H9 (cell line): ENCODE data around the gene PAM. TPM values are rescaled to one million over a fixed set of nuclear protein-coding genes. Genes with fewer than 3 reads are reported as not detected.

Experiments used
- DNase-seq: peaks from one replicate; pipeline ENCODE4 v3.0.0-alpha.2; 2017
- H2AFZ ChIP-seq: one replicate; pipeline ENCODE4 v1.6.1; 2013; ENCODE audit warnings: mild to moderate bottlenecking, low read length, control low read depth, moderate library complexity
- H2AK5ac ChIP-seq: 2 replicates; pipeline ENCODE4 v1.6.1; 2013; ENCODE audit warnings: low read length, control low read depth, mixed read lengths; ENCODE audit not compliant: insufficient read length
- H2BK120ac ChIP-seq: one replicate; pipeline ENCODE4 v1.6.1; 2013; ENCODE audit warnings: low read depth, mild to moderate bottlenecking, low read length, control low read depth, inconsistent platforms; ENCODE audit not compliant: poor library complexity, severe bottlenecking
- H2BK12ac ChIP-seq: 2 replicates; pipeline ENCODE4 v1.6.1; 2013; ENCODE audit warnings: low read length, control low read depth, mixed read lengths, low read depth; ENCODE audit not compliant: insufficient read length
- H2BK15ac ChIP-seq: 2 replicates; pipeline ENCODE4 v1.6.1; 2013; ENCODE audit warnings: low read depth, low read length, control low read depth
- H2BK20ac ChIP-seq: one replicate; pipeline ENCODE4 v1.6.1; 2013; ENCODE audit warnings: low read depth, mild to moderate bottlenecking, low read length, control low read depth, inconsistent platforms; ENCODE audit not compliant: poor library complexity, severe bottlenecking
- H2BK5ac ChIP-seq: 2 replicates; pipeline ENCODE4 v1.6.1; 2013; ENCODE audit warnings: low read length, control low read depth, mixed read lengths; ENCODE audit not compliant: insufficient read length
- H3K14ac ChIP-seq: 2 replicates; pipeline ENCODE4 v1.6.1; 2013; ENCODE audit warnings: low read length, control low read depth; ENCODE audit not compliant: insufficient read depth
- H3K18ac ChIP-seq: 2 replicates; pipeline ENCODE4 v1.6.1; 2013; ENCODE audit warnings: low read depth, mild to moderate bottlenecking, mixed read lengths, low read length, control low read depth; ENCODE audit not compliant: insufficient read length
- H3K23ac ChIP-seq: 2 replicates; pipeline ENCODE4 v1.6.1; 2013; ENCODE audit warnings: low read length, control low read depth, mixed read lengths, low read depth; ENCODE audit not compliant: insufficient read length
- H3K23me2 ChIP-seq: 2 replicates; pipeline ENCODE4 v1.6.1; 2013; ENCODE audit warnings: low read depth, mild to moderate bottlenecking, mixed read lengths, low read length, control low read depth; ENCODE audit not compliant: insufficient read length, poor library complexity, severe bottlenecking
- H3K27ac ChIP-seq: 2 replicates; pipeline ENCODE4 v1.5.1; 2013; ENCODE audit warnings: low read length, control low read depth, mixed read lengths, low read depth; ENCODE audit not compliant: insufficient read length
- H3K27me3 ChIP-seq: 2 replicates; pipeline ENCODE4 v1.6.1; 2013; ENCODE audit warnings: low read length, control low read depth, inconsistent platforms; ENCODE audit not compliant: insufficient read depth
- H3K4ac ChIP-seq: 2 replicates; pipeline ENCODE4 v1.6.1; 2013; ENCODE audit warnings: low read depth, mild to moderate bottlenecking, control low read depth, inconsistent platforms, low read length, moderate library complexity
- H3K4me1 ChIP-seq: 2 replicates; pipeline ENCODE4 v1.6.1; 2013; ENCODE audit warnings: low read length, control low read depth, inconsistent platforms; ENCODE audit not compliant: insufficient read depth
- H3K4me2 ChIP-seq: 2 replicates; pipeline ENCODE4 v1.6.1; 2013; ENCODE audit warnings: low read length, control low read depth, mixed read lengths; ENCODE audit not compliant: insufficient read length, insufficient read depth
- H3K56ac ChIP-seq: 2 replicates; pipeline ENCODE4 v1.6.1; 2013; ENCODE audit warnings: low read depth, mild to moderate bottlenecking, mixed read lengths, low read length, control low read depth; ENCODE audit not compliant: insufficient read length
- H3K79me1 ChIP-seq: 2 replicates; pipeline ENCODE4 v1.6.1; 2013; ENCODE audit warnings: low read depth, mild to moderate bottlenecking, moderate library complexity, low read length, control low read depth, inconsistent platforms; ENCODE audit not compliant: insufficient read depth, poor library complexity, severe bottlenecking
- H3K79me2 ChIP-seq: 2 replicates; pipeline ENCODE4 v1.6.1; 2013; ENCODE audit warnings: low read length, control low read depth, inconsistent platforms; ENCODE audit not compliant: insufficient read depth
- H3K9ac ChIP-seq: 2 replicates; pipeline ENCODE4 v1.6.1; 2013; ENCODE audit warnings: low read length, control low read depth, mixed read lengths; ENCODE audit not compliant: insufficient read length; ENCODE audit errors: extremely low read depth
- H3K9me3 ChIP-seq: one replicate; pipeline ENCODE4 v1.6.1; 2013; ENCODE audit warnings: low read depth, low read length, inconsistent platforms; ENCODE audit not compliant: control insufficient read depth
- H3T11ph ChIP-seq: one replicate; pipeline ENCODE4 v1.6.1; 2013; ENCODE audit warnings: mild to moderate bottlenecking, low read length, control low read depth, inconsistent platforms
- H4K20me1 ChIP-seq: one replicate; pipeline ENCODE4 v1.6.1; 2013; ENCODE audit not compliant: control insufficient read depth, insufficient read length, insufficient read depth
- H4K5ac ChIP-seq: 2 replicates; pipeline ENCODE4 v1.6.1; 2013; ENCODE audit warnings: low read depth, mild to moderate bottlenecking, mixed read lengths, low read length, control low read depth; ENCODE audit not compliant: insufficient read length
- H4K8ac ChIP-seq: replicated peaks from 2 replicates; pipeline ENCODE4 v1.6.1; 2013; ENCODE audit warnings: low read length, control low read depth, mixed read lengths, low read depth; ENCODE audit not compliant: insufficient read length
- H4K91ac ChIP-seq: 2 replicates; pipeline ENCODE4 v1.6.1; 2013; ENCODE audit warnings: low read depth, mild to moderate bottlenecking, moderate library complexity, mixed read lengths, low read length, control low read depth; ENCODE audit not compliant: insufficient read length
- H3K27ac Mint-ChIP-seq, 3 experiments: 2 replicates in 2 of 3; 3 replicates in 1 of 3; pipeline ENCODE4 v1.8.0; 2020 to 2021; ENCODE audit warnings: mixed read lengths in 3 of 3, mild to moderate bottlenecking in 1 of 3, moderate library complexity in 1 of 3
- H3K27me3 Mint-ChIP-seq: 2 replicates; pipeline ENCODE4 v1.8.0; 2021; ENCODE audit warnings: low read depth, mild to moderate bottlenecking, moderate library complexity, mixed read lengths
- H3K36me3 Mint-ChIP-seq, 3 experiments: 2 replicates in 2 of 3; 3 replicates in 1 of 3; pipeline ENCODE4 v1.8.0; 2020 to 2021; ENCODE audit warnings: low read depth in 3 of 3, mixed read lengths in 3 of 3; ENCODE audit not compliant: insufficient read depth in 1 of 3
- H3K4me1 Mint-ChIP-seq, 2 experiments: 2 replicates each; pipeline ENCODE4 v1.8.0; 2020; ENCODE audit warnings: mixed read lengths in 2 of 2
- H3K4me3 Mint-ChIP-seq, 2 experiments: 2 replicates in 1 of 2; 3 replicates in 1 of 2; pipeline ENCODE4 v1.8.0; 2020 to 2021; ENCODE audit warnings: mild to moderate bottlenecking in 2 of 2, mixed read lengths in 2 of 2, moderate library complexity in 1 of 2
- H3K9me3 Mint-ChIP-seq, 2 experiments: 2 replicates in 1 of 2; 3 replicates in 1 of 2; pipeline ENCODE4 v1.8.0; 2020; ENCODE audit warnings: mild to moderate bottlenecking in 2 of 2, mixed read lengths in 2 of 2, moderate library complexity in 1 of 2
- WGBS: extraction: QIAGEN DNeasy Blood & Tissue Kit; methylation state at CpG from one replicate; pipeline ENCODE4 v1.1.7; 2013; ENCODE audit warnings: missing lambda C conversion rate, low lambda C conversion rate, mixed read lengths; ENCODE audit not compliant: insufficient read length; ENCODE audit errors: extremely low coverage; 5-methylcytosine and 5-hydroxymethylcytosine counted together
- total RNA-seq: library from RNA; stranded (reverse); gene quantifications from 2 replicates; pipeline ENCODE4 v1.2.1, GENCODE V29; 2021
- TF ChIP-seq, protein P1 (sequence below): fragments of 200-600 bp; sonication (generic); conservative IDR thresholded peaks from 3 replicates; pipeline ENCODE4 v1.8.0; 2021; ENCODE audit warnings: antibody characterized with exemption, mild to moderate bottlenecking

Gene PAM
- total RNA-seq, 1 experiment from 2014 or later: 31.5 TPM

DNA sequence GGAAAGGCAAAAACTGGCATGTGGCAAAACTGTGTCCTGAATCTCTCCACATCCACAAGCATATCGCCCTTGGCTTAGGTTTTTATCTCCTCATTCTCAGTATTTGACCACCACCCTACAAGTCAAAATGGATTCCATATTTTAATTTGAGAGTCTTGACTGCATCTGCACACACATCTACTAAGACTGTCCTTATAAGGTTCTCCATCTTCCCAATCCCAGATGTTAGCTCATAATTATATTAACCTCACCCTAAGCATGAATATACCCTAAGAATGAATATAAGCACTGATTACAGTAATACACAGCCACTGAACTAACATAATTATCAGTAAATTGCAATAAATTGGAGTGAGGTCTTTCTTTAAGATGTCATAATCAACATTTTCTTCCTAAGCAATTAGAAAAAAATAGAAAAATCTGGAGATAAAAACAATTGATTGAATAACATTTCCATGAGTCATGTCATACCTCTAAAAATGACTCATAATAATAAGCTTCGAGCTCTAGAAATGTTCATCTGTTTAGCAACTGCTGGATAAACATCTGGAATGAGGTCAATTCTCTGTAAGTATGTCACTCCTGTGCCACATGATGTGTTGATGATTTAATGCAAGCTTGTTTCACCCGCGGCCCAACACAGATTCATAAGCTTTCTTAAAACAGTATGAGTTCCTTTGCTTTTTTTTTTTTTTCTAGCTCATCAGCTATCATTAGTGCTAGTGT is 39.9 kb upstream of the PAM start:
- H3K79me1 ChIP-seq: no peaks in the 10 kb centered on the region
- Mint-ChIP-seq H3K9me3 (no peaks in the 10 kb centered on the region), H3K4me3 (no peak overlapping the region), H3K36me3 (no peaks in the 10 kb centered on the region), H3K4me1 (peaks cover 3 to 5% of the 10 kb centered on the region in 2 experiments; a peak in 3 of 4 replicates), H3K27me3 (no peaks in the 10 kb centered on the region), H3K27ac (no peak overlapping the region; a peak in 1 of 7 replicates)
- H4K20me1 ChIP-seq: no peaks in the 10 kb centered on the region
- H3K27me3 ChIP-seq: no peaks in the 10 kb centered on the region
- H4K5ac ChIP-seq: no peak overlapping the region
- no peak overlapping the region for H3K27ac ChIP-seq
- H3K23me2 ChIP-seq: no peaks in the 10 kb centered on the region
- H3K18ac ChIP-seq: no peak overlapping the region
- H3K14ac ChIP-seq: no peak overlapping the region
- H3K4me2 ChIP-seq: no peak overlapping the region
- no peak overlapping the region for H2BK120ac ChIP-seq
- H3K9me3 ChIP-seq: no peaks in the 10 kb centered on the region
- H3K4me1 ChIP-seq: 0 out of 2 replicates have a peak, but pooled peaks cover 3% of the 10 kb centered on the region
- no peak overlapping the region for H3K4ac ChIP-seq
- H2AK5ac ChIP-seq: no peak overlapping the region
- DNase-seq: no peak
- TF ChIP-seq, protein P1, sequence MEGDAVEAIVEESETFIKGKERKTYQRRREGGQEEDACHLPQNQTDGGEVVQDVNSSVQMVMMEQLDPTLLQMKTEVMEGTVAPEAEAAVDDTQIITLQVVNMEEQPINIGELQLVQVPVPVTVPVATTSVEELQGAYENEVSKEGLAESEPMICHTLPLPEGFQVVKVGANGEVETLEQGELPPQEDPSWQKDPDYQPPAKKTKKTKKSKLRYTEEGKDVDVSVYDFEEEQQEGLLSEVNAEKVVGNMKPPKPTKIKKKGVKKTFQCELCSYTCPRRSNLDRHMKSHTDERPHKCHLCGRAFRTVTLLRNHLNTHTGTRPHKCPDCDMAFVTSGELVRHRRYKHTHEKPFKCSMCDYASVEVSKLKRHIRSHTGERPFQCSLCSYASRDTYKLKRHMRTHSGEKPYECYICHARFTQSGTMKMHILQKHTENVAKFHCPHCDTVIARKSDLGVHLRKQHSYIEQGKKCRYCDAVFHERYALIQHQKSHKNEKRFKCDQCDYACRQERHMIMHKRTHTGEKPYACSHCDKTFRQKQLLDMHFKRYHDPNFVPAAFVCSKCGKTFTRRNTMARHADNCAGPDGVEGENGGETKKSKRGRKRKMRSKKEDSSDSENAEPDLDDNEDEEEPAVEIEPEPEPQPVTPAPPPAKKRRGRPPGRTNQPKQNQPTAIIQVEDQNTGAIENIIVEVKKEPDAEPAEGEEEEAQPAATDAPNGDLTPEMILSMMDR: no peak
- no peak overlapping the region for H4K91ac ChIP-seq
- H2BK15ac ChIP-seq: no peak overlapping the region
- no peaks in the 10 kb centered on the region for H3K79me2 ChIP-seq
- no peak overlapping the region for H3T11ph ChIP-seq
- WGBS: no CpG with 5 or more reads among the region's 4 CpGs
- H2BK12ac ChIP-seq: no peak overlapping the region
- H3K56ac ChIP-seq: no peak overlapping the region
- no peak overlapping the region for H2BK20ac ChIP-seq
- no peak overlapping the region for H4K8ac ChIP-seq
- no peak overlapping the region for H2AFZ ChIP-seq
- no peak overlapping the region for H3K9ac ChIP-seq
- no peak overlapping the region for H2BK5ac ChIP-seq
- H3K23ac ChIP-seq: no peak overlapping the region
